H1 (cell line): ENCODE results near the gene UBL4A. TPM values are rescaled to one million over a fixed set of nuclear protein-coding genes. Genes with fewer than 3 reads are reported as not detected.

ENCODE experiments used
- CTCF ChIA-PET: fragments of 300-600 bp; sonication (Branson Sonifier 250); formaldehyde crosslinking; loops from one replicate; lab custom pipeline; 2021; ENCODE audit not compliant: partially characterized antibody; lab: Charles Lee
- POLR2A ChIA-PET: fragments of 300-600 bp; sonication (Branson Sonifier 250); formaldehyde crosslinking; loops from one replicate; lab custom pipeline; 2021; ENCODE audit warnings: inconsistent platforms; ENCODE audit not compliant: partially characterized antibody; lab: Charles Lee
- DNase-seq, 2 experiments: peaks; one replicate each; pipeline versions ENCODE4 v3.0.0 to v3.0.0-alpha.2; 2010 to 2022; ENCODE audit warnings: low spot score in 2 of 2, low read depth in 1 of 2, mixed read lengths in 1 of 2
- FAIRE-seq: peaks from 2 replicates; lab custom pipeline; 2011; peaks lifted over from hg19 to GRCh38; lab: Jason Lieb, UNC
- H2AFZ ChIP-seq: 2 replicates; pipeline ENCODE4 v1.8.1; 2012; ENCODE audit warnings: low read length, inconsistent platforms
- H2AK5ac ChIP-seq: 2 replicates; pipeline ENCODE4 v1.6.1; 2013; ENCODE audit warnings: low read depth, low read length
- H2BK120ac ChIP-seq: replicated peaks from 2 replicates; pipeline ENCODE3; 2013; ENCODE audit warnings: low read depth, low read length, inconsistent platforms
- H2BK12ac ChIP-seq: 2 replicates; pipeline ENCODE4 v1.6.1; 2013; ENCODE audit warnings: low read depth, low read length
- H2BK15ac ChIP-seq: 2 replicates; pipeline ENCODE4 v1.6.1; 2013; ENCODE audit warnings: low read length
- H2BK20ac ChIP-seq: 2 replicates; pipeline ENCODE4 v1.6.1; 2013; ENCODE audit warnings: low read length
- H2BK5ac ChIP-seq: 2 replicates; pipeline ENCODE4 v1.6.1; 2013; ENCODE audit warnings: low read depth, low read length
- H3K14ac ChIP-seq: 2 replicates; pipeline ENCODE4 v1.6.1; 2013; ENCODE audit warnings: inconsistent platforms; ENCODE audit not compliant: insufficient read length
- H3K18ac ChIP-seq: 2 replicates; pipeline ENCODE4 v1.6.1; 2013; ENCODE audit warnings: low read length; ENCODE audit errors: extremely low read depth
- H3K23ac ChIP-seq: 2 replicates; pipeline ENCODE4 v1.6.1; 2013; ENCODE audit warnings: inconsistent platforms; ENCODE audit not compliant: insufficient read length
- H3K23me2 ChIP-seq: 2 replicates; pipeline ENCODE4 v1.6.1; 2013; ENCODE audit warnings: low read depth, low read length
- H3K27ac ChIP-seq: 2 replicates; pipeline ENCODE4 v1.6.1; 2011; ENCODE audit warnings: low read depth, low read length, inconsistent platforms
- H3K27me3 ChIP-seq, 4 experiments: replicated peaks in 1 of 4; 1 replicate in 1 of 4; 2 replicates in 3 of 4; pipeline versions ENCODE4 v1.6.1 to v1.8.1; 2011 to 2013; ENCODE audit warnings: low read length in 3 of 4, mild to moderate bottlenecking in 3 of 4, inconsistent platforms in 2 of 4, mixed read lengths in 2 of 4, moderate library complexity in 1 of 4; ENCODE audit not compliant: control insufficient read depth in 3 of 4, insufficient read depth in 3 of 4; ENCODE audit errors: extremely low read depth in 1 of 4
- H3K36me3 ChIP-seq, 4 experiments: 2 replicates each; pipeline versions ENCODE4 v1.6.1 to v1.8.1; 2011 to 2013; ENCODE audit warnings: mild to moderate bottlenecking in 4 of 4, low read length in 3 of 4, moderate library complexity in 2 of 4, control low read depth in 1 of 4, inconsistent platforms in 1 of 4; ENCODE audit not compliant: insufficient read depth in 4 of 4, control insufficient read depth in 2 of 4
- H3K4ac ChIP-seq: replicated peaks from 2 replicates; pipeline ENCODE3; 2013; ENCODE audit warnings: low read length, low read depth, mixed read lengths, inconsistent platforms; ENCODE audit not compliant: insufficient read length
- H3K4me1 ChIP-seq, 4 experiments: replicated peaks in 1 of 4; 1 replicate in 1 of 4; 2 replicates in 3 of 4; pipeline versions ENCODE4 v1.6.1 to v1.8.1; 2011 to 2013; ENCODE audit warnings: low read length in 3 of 4, inconsistent platforms in 2 of 4, mixed read lengths in 1 of 4; ENCODE audit not compliant: insufficient read depth in 4 of 4, control insufficient read depth in 3 of 4
- H3K4me2 ChIP-seq, 2 experiments: 2 replicates each; pipeline versions ENCODE4 v1.6.1 to v1.8.1; 2011 to 2013; ENCODE audit warnings: low read depth in 2 of 2, low read length in 2 of 2, control low read depth in 1 of 2, inconsistent platforms in 1 of 2, mild to moderate bottlenecking in 1 of 2; ENCODE audit not compliant: insufficient read depth in 1 of 2
- H3K4me3 ChIP-seq, 4 experiments: fragments of 200-600, 300-600 bp in 1 of 4; sonication (generic), shearing (Covaris generic), sonication (Bioruptor Twin) in 1 of 4; 2 replicates each; pipeline versions ENCODE4 v1.5.1 to v1.8.1; 2011 to 2016; ENCODE audit warnings: low read length in 4 of 4, low read depth in 3 of 4, control low read depth in 2 of 4, inconsistent platforms in 2 of 4, mild to moderate bottlenecking in 2 of 4, mixed read lengths in 1 of 4, moderate library complexity in 1 of 4; ENCODE audit not compliant: insufficient read depth in 2 of 4; ENCODE audit errors: extremely low read depth in 1 of 4
- H3K56ac ChIP-seq: replicated peaks from 2 replicates; pipeline ENCODE3; 2013; ENCODE audit warnings: low read depth, mild to moderate bottlenecking, mixed read lengths, low read length, inconsistent platforms; ENCODE audit not compliant: insufficient read length
- H3K79me1 ChIP-seq: 2 replicates; pipeline ENCODE4 v1.6.1; 2013; ENCODE audit warnings: low read depth, low read length, control low read depth
- H3K79me2 ChIP-seq, 2 experiments: 2 replicates each; pipeline versions ENCODE4 v1.6.1 to v1.8.1; 2012 to 2013; ENCODE audit warnings: low read length in 2 of 2, mild to moderate bottlenecking in 2 of 2, inconsistent platforms in 1 of 2; ENCODE audit not compliant: insufficient read depth in 2 of 2, control insufficient read depth in 1 of 2
- H3K9ac ChIP-seq, 4 experiments: replicated peaks in 1 of 4; 1 replicate in 1 of 4; 2 replicates in 3 of 4; pipeline versions ENCODE4 v1.6.1 to v1.8.1; 2011 to 2013; ENCODE audit warnings: low read depth in 3 of 4, low read length in 3 of 4, control low read depth in 2 of 4, mild to moderate bottlenecking in 2 of 4, moderate library complexity in 2 of 4, inconsistent platforms in 1 of 4; ENCODE audit errors: extremely low read depth in 1 of 4
- H3K9me3 ChIP-seq, 2 experiments: 2 replicates each; pipeline versions ENCODE4 v1.6.1 to v1.8.1; 2012 to 2013; ENCODE audit warnings: mild to moderate bottlenecking in 2 of 2, moderate library complexity in 2 of 2, control low read depth in 1 of 2, inconsistent platforms in 1 of 2, low read depth in 1 of 2, low read length in 1 of 2, mixed read lengths in 1 of 2; ENCODE audit not compliant: insufficient read depth in 2 of 2
- H4K20me1 ChIP-seq, 2 experiments: replicated peaks in 1 of 2; 2 replicates each; pipeline versions ENCODE3 to v1.8.1; 2011 to 2013; ENCODE audit warnings: inconsistent platforms in 2 of 2, low read length in 2 of 2, mild to moderate bottlenecking in 1 of 2; ENCODE audit not compliant: insufficient read depth in 2 of 2, control insufficient read depth in 1 of 2
- H4K5ac ChIP-seq: 2 replicates; pipeline ENCODE4 v1.6.1; 2013; ENCODE audit warnings: low read length, low read depth, mixed read lengths, inconsistent platforms; ENCODE audit not compliant: insufficient read length
- H4K8ac ChIP-seq: 2 replicates; pipeline ENCODE4 v1.8.0; 2013; ENCODE audit warnings: mild to moderate bottlenecking, moderate library complexity, low read length, inconsistent platforms; ENCODE audit not compliant: insufficient read depth; ENCODE audit errors: extremely low read depth
- H4K91ac ChIP-seq: replicated peaks from 2 replicates; pipeline ENCODE3; 2013; ENCODE audit warnings: low read length, mixed read lengths, inconsistent platforms; ENCODE audit not compliant: insufficient read length
- BACH1 ChIP-seq: IDR thresholded peaks from 2 replicates; pipeline ENCODE4 v1.6.1; 2012; ENCODE audit warnings: low read length, improper control_type of control experiment
- BCL11A ChIP-seq, 2 experiments: IDR thresholded peaks; one replicate each; pipeline ENCODE4 v1.6.1; 2011; ENCODE audit warnings: low read depth in 2 of 2, low read length in 2 of 2, mild to moderate bottlenecking in 2 of 2
- CBX8 ChIP-seq: fragments of 300-800, 300-1000 bp; sonication (generic); IDR thresholded peaks from 2 replicates; pipeline ENCODE4 v1.7.1; 2016; ENCODE audit warnings: low read depth, low read length, borderline replicate concordance
- CTBP2 ChIP-seq: IDR thresholded peaks from 2 replicates; pipeline ENCODE4 v1.7.0; 2011; ENCODE audit warnings: borderline replicate concordance, mild to moderate bottlenecking, moderate library complexity, mixed read lengths, low read length; ENCODE audit not compliant: insufficient read depth, insufficient read length
- KDM1A ChIP-seq: fragments of 200-600, 300-600 bp; sonication (generic); IDR thresholded peaks from 2 replicates; pipeline ENCODE4 v1.7.1; 2016; ENCODE audit warnings: mild to moderate bottlenecking, low read length, borderline replicate concordance
- POLR2A ChIP-seq, 2 experiments: IDR thresholded peaks; 1 replicate in 1 of 2; 2 replicates in 1 of 2; pipeline ENCODE4 v1.6.1; 2011; ENCODE audit warnings: low read depth in 2 of 2, low read length in 2 of 2, mild to moderate bottlenecking in 2 of 2; ENCODE audit errors: control extremely low read depth in 1 of 2
- RAD21 ChIP-seq, 2 experiments: IDR thresholded peaks in 1 of 2; conservative IDR thresholded peaks in 1 of 2; 2 replicates each; pipeline ENCODE4 v1.6.1; 2011; ENCODE audit warnings: low read depth in 2 of 2, low read length in 2 of 2, improper control_type of control experiment in 1 of 2, inconsistent platforms in 1 of 2, mild to moderate bottlenecking in 1 of 2, moderate library complexity in 1 of 2
- SP1 ChIP-seq: IDR thresholded peaks from 2 replicates; pipeline ENCODE4 v1.6.1; 2011; ENCODE audit warnings: low read depth, low read length
- USF2 ChIP-seq: IDR thresholded peaks from 2 replicates; pipeline ENCODE4 v1.6.1; 2011; ENCODE audit warnings: low read length, improper control_type of control experiment
- WGBS, 2 experiments: shearing (Covaris generic) in 1 of 2; methylation state at CpG; one replicate each; pipeline versions ENCODE4 v1.1.6 to v1.1.7; 2013 to 2015; ENCODE audit warnings: low lambda C conversion rate in 2 of 2, mixed read lengths in 2 of 2, inconsistent platforms in 1 of 2, low coverage in 1 of 2, missing lambda C conversion rate in 1 of 2; ENCODE audit not compliant: insufficient replicate concordance in 2 of 2, insufficient coverage in 1 of 2, insufficient read length in 1 of 2; ENCODE audit errors: extremely low coverage in 1 of 2, missing lambda C conversion rate in 1 of 2; 5-methylcytosine and 5-hydroxymethylcytosine counted together
- polyA plus RNA-seq, 7 experiments: library from polyadenylated mRNA; depleted of rRNA in 3 of 7; stranded (reverse) in 5 of 7; unstranded in 2 of 7; fragments of >200 nt in 5 of 7; fragments of 200-250 nt in 2 of 7; gene quantifications; 1 replicate in 5 of 7; 2 replicates in 1 of 7; 4 replicates in 1 of 7; pipeline versions ENCODE4 v1.2.1 to v1.2.3, GENCODE V29; 2011 to 2013; ENCODE audit warnings: missing spikeins in 2 of 7, mixed read lengths in 2 of 7
- total RNA-seq: library from RNA; stranded (reverse); fragmentation: NEBNext Ultra II Directional; extraction: Animal tissue kit (Norgen Biotek cat#: 25700); gene quantifications from 2 replicates; pipeline ENCODE4 v1.2.1, GENCODE V29; 2021

UBL4A gene
- total and polyA plus RNA-seq, 2 of the 8 experiments (the other 6 are each of a cell fraction or from before 2014, with no cell fraction given), result 23.1 to 31.7 TPM

GRCh38 chrX:154435171-154435733, 51.2 kb downstream of the UBL4A start:
- H3K4me2 ChIP-seq, result no peak overlapping the region; a peak in 1 of 4 replicates
- H3K79me1 ChIP-seq, result no peaks in the 10 kb centered on the region
- peaks cover 0 to 17% of the 10 kb centered on the region in 2 experiments; a peak in 2 of 4 replicates for H3K79me2 ChIP-seq
- no peak overlapping the region for H4K5ac ChIP-seq
- no peak overlapping the region for H3K4me3 ChIP-seq
- DNase-seq (no peak), FAIRE-seq (no peak)
- H4K20me1 ChIP-seq, result peaks cover 0 to 11% of the 10 kb centered on the region in 2 experiments
- H2AFZ ChIP-seq, result no peak overlapping the region
- no peak overlapping the region for H2AK5ac ChIP-seq
- POLR2A ChIA-PET, result interaction anchor here (0.7 to 2.6 kb wide), 5 partner anchors 10 to 64 kb away, joined by 3 to 9 read pairs (median 3); partner anchors contain the start of gene RPL10
- H2BK15ac ChIP-seq, result no peak overlapping the region
- no peaks in the 10 kb centered on the region for H3K27me3 ChIP-seq
- H3K18ac ChIP-seq, result no peak overlapping the region
- H3K23ac ChIP-seq, result no peak overlapping the region
- H3K14ac ChIP-seq, result no peak overlapping the region
- H3K56ac ChIP-seq, result no peak overlapping the region
- H4K91ac ChIP-seq, result no peak overlapping the region
- no peak overlapping the region for H2BK20ac ChIP-seq
- WGBS, 2 experiments, result 95% methylated on average over 14 of the region's 19 CpGs; no CpG with 5 or more reads in 1 of the 2 experiments
- H4K8ac ChIP-seq, result no peak overlapping the region; the same call in 1 of the 2 replicates
- H3K4ac ChIP-seq, result no peak overlapping the region
- H3K9me3 ChIP-seq, result no peaks in the 10 kb centered on the region
- H2BK5ac ChIP-seq, result no peak overlapping the region
- no peak overlapping the region for H2BK120ac ChIP-seq
- H3K4me1 ChIP-seq, result peaks cover 0 to 6% (median 4%) of the 10 kb centered on the region in 4 experiments; a peak in 6 of 7 replicates
- no peak overlapping the region for H3K27ac ChIP-seq
- CTCF ChIA-PET, result interaction anchor here (0.6 to 1.6 kb wide), 3 partner anchors 10 to 62 kb away, joined by 3 read pairs; no protein-coding TSS in a partner anchor
- H3K9ac ChIP-seq, result no peak overlapping the region
- TF ChIP-seq CTBP2 (no peak), KDM1A (no peak), CBX8 (no peak), SP1 (no peak), POLR2A (IDR thresholded peaks at IDR 0.05; ENCODE audit: control extremely low read depth in 1 of 2, low read depth in 2 of 2, low read length in 2 of 2) (no peak), USF2 (no peak), BCL11A (IDR thresholded peaks at IDR 0.05; ENCODE audit: low read depth in 2 of 2, low read length in 2 of 2) (no peak), BACH1 (no peak), RAD21 (IDR thresholded peaks at IDR 0.05 in 1 of 2, conservative IDR thresholded peaks at IDR 0.05 in 1 of 2; ENCODE audit: low read depth in 2 of 2, low read length in 2 of 2) (no peak)
- H3K23me2 ChIP-seq, result peaks cover 2% of the 10 kb centered on the region; the same call in 1 of the 2 replicates
- H3K36me3 ChIP-seq, result peaks cover 0 to 21% (median 10%) of the 10 kb centered on the region in 4 experiments; a peak in 6 of 8 replicates
- no peak overlapping the region for H2BK12ac ChIP-seq
